Measurements from ENCODE around the gene TMEM271.

DNA sequence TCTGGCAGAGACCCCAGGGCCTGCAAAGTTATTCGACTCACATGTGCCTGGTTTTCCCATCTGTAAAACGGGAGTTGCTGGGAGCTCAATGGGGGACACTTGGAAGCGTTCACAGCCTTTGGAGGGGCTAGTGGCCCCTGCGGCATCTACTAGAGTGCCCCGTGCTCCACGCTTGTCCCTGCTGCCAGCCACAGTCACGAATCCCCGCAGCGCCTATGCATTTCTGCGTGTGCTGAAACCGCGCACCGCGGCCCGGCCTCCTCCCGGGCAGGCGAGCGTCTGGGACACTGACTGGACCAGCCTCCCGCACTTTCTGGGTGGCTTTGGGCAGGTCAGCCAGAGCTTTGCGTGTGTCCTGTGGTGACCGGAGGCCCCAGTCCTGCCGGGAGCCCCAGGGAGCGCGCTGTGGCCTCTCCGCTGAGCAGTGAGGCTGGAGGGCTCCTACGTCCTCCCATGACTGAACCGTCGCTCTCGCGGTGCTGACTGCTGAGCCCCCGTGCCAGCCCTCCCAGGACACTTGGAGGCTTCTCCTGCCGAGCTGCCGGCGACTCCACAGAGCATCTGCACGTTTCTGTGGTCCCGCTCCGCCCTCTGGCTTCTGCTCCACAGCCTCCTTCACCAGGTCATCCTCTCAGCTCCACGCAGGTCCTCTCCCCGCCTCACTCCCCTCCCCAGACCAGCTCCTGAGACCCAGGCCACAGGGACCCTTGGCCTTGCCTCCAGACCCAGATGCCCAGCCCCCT is 40.7 kb downstream of the TMEM271 start:
- TF ChIP-seq ELF4 (IDR thresholded peaks at IDR 0.05) (no peak), FOXA1 (IDR thresholded peaks at IDR 0.05) (no peak), SUZ12 (IDR thresholded peaks at IDR 0.05) (no peak), TARDBP (IDR thresholded peaks at IDR 0.05) (no peak), FOXM1 (IDR thresholded peaks at IDR 0.05; ENCODE audit: borderline replicate concordance) (no peak), SP1 (IDR thresholded peaks at IDR 0.05) (no peak), LEF1 (IDR thresholded peaks at IDR 0.05; ENCODE audit: borderline replicate concordance) (no peak), ZNF384 (IDR thresholded peaks at IDR 0.05) (no peak), FOXK2 (IDR thresholded peaks at IDR 0.05) (no peak), BHLHE40 (IDR thresholded peaks at IDR 0.05; ENCODE audit: borderline replicate concordance) (no peak), HDGF (IDR thresholded peaks at IDR 0.05; ENCODE audit: borderline replicate concordance) (no peak)
- TF ChIP-seq, protein P1, sequence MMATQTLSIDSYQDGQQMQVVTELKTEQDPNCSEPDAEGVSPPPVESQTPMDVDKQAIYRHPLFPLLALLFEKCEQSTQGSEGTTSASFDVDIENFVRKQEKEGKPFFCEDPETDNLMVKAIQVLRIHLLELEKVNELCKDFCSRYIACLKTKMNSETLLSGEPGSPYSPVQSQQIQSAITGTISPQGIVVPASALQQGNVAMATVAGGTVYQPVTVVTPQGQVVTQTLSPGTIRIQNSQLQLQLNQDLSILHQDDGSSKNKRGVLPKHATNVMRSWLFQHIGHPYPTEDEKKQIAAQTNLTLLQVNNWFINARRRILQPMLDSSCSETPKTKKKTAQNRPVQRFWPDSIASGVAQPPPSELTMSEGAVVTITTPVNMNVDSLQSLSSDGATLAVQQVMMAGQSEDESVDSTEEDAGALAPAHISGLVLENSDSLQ (IDR thresholded peaks at IDR 0.05), result no peak
